Activated CD4-positive, CD25-positive, alpha-beta regulatory T cell (primary cell): ENCODE results near the gene EIF2AK2.
A peak's percentile ranks its signal among the peaks of the same experiment; 100 is the strongest.
"Not testable (repeated sequence)": the region's sequence is repeated elsewhere in the genome, so short reads cannot be mapped to it uniquely, and the experiment has no call there.

ENCODE experiments used
- DNase-seq, 4 experiments: peaks; one replicate each; lab custom pipeline; 2025; lab: John Stamatoyannopoulos, UW

The EIF2AK2 gene

DNA sequence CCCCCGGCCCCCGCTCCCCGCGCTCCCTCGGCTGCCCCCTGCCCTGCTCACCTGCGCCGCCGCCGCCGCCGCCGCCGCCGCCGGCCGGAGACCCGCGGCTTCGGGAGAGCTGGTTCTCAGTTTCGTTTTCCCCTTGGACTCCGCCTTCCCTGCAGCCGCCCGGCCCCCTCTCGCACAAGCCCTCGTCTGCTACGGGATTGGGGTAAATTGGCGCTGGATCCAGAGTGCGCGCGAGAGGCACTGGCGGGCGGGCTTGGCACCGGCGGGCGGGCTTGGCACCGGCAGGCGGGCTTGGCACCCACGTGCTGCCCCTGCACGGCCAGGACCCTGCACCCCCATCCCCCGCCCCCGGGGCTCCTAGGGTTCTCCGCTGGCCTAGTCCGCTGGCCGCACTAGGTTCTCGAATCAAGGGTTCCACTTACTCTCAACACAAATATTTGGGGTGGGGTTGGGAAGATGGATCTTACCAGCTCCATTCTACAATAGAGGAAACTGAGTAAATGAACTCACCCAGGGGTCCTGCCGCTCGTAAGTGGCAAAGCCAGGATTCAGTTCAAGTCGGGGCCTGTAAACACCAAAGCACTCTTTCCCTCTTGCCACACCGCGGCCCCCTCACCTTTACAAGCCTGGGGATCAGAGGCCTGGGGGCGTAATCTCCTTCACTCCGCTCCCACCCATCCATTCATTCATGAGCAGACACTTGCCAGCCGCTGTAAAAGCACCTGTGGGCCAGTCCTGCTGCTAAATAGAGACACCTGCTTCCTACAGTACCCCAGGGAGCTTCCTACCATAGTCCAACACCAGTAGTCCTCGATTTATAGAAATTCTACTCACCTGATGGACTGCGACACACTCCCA is at the start of gene EIF2AK2:
TSS of gene EIF2AK2 (minus strand) at position 124 of the 858 bp plus-strand sequence. CDS start 9,174 bp downstream, outside the sequence.
- DNase-seq = peak; percentile 40 to 80 (median 62)

DNA sequence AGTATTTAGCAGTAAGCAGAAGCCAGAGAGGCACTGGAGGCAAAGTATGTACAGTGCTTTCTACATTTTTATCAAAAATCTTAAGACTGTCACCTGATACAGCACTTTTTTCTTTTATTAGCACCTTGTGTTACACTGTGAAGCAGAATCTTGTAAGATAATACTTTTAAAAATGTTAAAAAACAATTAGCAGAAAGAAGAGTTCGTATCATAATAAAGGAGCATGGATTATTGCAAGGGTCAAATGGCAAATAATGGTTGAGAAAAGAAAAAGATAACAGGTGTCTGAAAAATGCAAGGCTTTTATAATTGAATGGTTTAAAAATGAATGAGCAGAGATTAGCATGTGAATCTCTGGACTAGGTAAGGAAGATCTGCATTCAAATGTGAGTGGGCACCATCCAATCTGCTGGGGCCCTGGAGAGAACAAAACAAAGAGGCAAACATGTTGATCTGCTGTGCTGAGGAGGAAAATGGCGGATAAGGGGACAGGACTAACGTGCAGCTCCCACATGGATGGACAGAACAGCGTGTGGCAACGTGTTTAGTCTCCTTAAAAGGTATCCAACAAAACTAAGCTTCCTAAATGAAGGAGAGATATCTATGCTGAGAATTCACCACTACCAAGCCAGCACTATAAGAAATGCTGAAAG is 49.0 kb upstream of the EIF2AK2 start:
- DNase-seq = no peak

DNA sequence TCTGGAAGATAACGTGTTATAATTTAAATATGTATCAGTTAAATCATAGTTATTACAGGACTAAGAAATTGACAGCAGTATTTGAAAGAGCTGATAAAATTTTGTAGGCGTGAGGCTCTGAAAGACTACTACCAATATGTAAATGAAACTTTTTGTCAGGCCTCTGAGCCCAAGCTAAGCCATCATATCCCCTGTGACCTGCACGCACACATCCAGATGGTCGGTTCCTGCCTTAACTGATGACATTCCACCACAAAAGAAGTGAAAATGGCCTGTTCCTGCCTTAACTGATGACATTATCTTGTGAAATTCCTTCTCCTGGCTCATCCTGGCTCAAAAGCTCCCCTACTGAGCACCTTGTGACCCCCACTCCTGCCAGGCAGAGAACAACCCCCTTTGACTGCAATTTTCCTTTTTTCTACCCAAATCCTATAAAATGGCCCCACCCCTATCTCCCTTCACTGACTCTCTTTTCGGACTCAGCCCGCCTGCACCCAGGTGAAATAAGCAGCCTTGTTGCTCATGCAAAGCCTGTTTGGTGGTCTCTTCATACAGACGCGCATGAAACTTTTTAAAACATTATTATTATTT is 48.4 kb upstream of the EIF2AK2 start:
- not testable (repeated sequence) for DNase-seq

- DNase-seq = no peak
Observed at GRCh38 chr2:37203708-37204107, 46.9 kb upstream of the EIF2AK2 start.

GRCh38 chr2:37201766-37202165 is 45.0 kb upstream of the EIF2AK2 start:
- no peak for DNase-seq

DNA sequence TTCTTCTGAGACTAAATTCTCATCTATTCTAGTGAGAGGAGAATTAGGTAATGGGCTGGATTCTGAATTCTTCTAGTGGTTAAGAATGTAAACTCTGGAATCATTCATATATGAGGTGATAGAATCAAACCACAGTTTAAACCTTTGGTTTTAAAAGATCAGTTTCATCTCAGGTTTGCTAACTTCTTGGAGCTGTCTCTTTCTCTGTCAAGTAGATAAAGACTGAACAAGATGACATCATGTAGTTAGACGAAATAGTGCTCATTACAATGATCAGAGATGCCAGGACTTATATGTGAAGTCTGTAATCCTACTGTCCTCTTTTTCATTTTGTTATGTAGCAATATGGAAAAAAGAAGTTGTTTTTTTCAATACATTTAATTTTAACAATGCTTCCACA is 44.4 kb upstream of the EIF2AK2 start:
- DNase-seq = no peak

- no peak for DNase-seq
Observed at GRCh38 chr2:37198681-37199065, 41.9 kb upstream of the EIF2AK2 start.

DNA sequence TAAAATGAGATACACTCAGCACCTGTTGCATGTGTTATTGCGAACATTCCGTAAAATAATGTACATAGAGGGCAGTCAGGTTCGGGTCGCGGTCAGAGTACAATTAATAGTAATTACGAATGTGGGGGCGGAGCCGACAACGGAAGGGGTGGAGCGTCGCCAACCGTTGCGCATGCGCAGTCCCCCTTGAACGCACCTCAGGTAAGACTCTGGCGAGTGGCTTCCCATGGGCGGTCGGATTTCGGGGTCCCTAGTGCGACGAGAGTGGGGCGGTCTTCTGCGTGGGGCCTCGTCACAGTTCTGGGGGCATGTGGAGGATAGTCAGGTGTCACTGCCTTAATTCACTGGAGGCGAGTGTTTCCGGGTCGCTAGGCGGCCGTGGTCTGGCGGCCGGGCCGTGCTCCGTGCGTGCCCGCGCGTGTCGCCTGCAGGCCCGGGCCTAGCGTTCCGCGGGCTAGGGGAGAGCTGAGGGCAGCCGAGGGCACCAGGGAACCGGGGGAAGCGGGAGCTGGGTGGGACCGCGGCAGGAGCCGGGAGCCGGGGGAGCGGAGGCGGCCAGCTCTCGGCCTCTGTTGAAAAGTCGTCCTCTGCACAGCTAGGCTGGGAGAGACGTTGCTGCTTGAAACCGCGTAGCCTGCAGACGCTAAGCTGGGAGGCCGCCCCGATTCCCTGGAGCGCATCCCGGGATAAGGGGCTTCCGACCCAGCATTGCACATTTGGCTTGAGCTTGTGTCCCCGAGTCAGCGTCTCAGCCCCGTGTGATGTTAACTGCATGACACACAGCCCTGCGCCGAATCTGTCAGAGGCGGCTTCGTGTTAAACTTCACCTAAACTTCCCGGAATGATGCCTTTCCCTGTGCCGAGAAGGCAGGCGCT is 39.8 kb upstream of the EIF2AK2 start, which contains the start of gene CEBPZOS:
TSS of gene CEBPZOS (plus strand) at position 177 of the 876 bp plus-strand sequence. CDS start 3,209 bp downstream, outside the sequence.
- DNase-seq = peak; percentile 76 to 84 (median 80)

DNA sequence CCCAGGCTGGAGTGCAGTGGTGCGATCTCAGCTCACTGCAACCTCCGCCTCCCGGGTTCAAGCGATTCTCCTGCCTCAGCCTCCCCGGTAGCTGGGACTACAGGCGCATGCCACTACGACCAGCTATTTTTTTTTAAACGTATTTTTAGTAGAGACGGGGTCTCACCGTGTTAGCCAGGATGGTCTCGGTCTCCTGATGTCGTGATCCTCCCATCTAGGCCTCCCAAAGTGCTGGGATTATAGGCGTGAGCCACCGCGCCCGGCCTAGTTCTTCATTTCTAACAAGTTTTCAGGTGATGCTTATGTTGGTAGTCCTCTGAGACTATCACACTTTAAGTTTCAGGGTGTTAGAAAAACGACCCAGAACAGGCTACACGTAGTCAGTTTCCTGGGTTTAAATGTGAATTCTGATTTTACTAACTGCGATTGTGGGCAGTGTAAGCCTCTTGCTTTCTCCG is 39.1 kb upstream of the EIF2AK2 start:
- DNase-seq = not testable (repeated sequence)

DNA sequence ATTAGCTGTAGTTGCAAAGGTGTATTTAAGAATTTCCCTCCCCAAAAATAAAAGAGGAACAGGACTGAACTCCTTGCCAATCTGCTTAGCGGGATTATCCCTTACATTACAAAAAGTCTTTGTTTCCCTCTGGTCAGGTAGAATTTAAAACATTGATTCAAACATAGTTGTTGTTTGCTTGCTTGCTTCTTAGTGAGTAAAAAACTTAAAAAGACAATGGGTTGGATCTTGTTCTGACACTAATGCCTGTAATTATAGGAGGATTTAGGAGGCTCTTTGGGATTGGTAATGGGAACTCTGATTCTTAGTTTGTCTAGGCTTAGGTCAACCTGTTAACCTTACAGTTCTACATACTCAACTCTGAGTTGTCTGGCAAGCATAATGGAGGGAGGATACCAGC is 35.8 kb upstream of the EIF2AK2 start:
- DNase-seq = no peak

GRCh38 chr2:37191747-37192146 is 35.0 kb upstream of the EIF2AK2 start:
- no peak for DNase-seq

DNA sequence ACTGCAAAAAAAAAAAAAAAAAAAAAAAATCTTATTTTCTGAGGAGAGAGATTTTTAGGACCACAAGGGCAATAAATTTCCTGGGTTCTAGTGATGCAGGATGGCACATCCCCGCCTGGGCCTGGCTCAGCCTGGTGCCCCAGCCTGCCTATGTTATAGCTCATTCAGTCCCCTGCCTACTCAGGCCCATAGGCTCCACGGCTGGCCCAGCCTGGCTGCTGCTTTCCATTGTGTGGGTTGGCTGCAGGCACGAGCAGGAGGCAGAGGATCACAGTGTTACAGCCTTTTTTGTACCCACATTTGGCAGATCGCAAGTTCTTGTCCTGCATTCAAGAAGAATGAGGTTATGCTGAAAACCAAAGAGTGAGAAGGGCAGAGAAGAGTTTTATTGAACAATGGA is 34.5 kb upstream of the EIF2AK2 start:
- no peak for DNase-seq

DNA sequence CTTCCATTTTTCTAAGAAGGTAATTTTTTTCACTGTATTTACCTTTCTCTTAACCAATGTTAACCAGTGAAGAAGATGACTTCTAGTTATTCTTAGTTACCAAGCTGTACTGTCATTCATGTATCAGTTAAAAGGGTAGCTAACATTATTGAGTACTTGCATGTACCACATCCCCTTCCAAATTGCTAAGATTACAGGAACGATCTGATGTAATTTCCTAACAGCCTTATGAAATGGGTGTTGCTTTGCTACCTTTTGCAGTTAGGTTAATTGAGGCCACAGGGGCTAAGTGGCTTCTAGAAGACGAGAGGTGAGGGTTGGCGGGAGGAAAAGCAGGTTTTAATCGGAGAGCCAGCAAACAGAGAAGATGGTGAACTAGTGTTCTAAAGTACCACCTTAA is 33.5 kb upstream of the EIF2AK2 start:
- DNase-seq = no peak

DNA sequence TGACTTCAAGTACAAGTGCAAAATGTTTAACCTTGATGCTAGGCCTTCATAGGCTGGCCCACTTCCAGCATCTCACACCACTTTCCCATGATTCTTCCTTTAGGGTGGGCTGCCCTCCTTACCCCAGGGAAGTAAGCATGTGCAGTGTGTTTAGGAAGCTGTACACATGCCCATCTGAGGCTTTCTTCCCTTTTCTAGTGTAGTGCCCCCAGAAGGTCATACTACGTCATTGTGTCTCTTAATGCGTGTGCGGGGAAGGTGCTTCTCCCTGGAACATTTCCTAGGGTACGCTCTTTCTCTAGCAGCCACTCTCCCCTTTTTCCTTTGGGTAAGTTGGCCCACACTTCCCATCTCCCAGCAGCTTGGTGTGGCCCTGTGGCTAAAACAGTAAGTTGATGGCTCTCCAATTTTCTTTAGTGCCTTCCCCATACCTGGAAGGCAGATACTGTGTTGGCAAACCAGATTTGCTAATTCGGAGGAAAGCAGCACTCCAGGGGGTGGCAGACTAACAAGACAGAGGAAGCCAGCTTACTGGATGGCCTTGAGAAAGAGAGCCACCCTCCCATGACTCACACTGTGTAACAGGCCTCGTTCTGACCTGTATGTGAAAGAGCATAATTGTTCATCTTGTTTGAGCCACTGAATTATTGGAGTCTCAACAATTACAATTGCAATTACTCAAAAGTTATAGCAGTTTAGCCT is 32.8 kb upstream of the EIF2AK2 start:
- no peak for DNase-seq

GRCh38 chr2:37188570-37188969 is 31.8 kb upstream of the EIF2AK2 start, which contains the start of gene SULT6B1:
Gene SULT6B1, minus strand, starts transcription at chr2:37188670. Its CDS starts 30 bp downstream, at chr2:37188640.
- no peak for DNase-seq

DNA sequence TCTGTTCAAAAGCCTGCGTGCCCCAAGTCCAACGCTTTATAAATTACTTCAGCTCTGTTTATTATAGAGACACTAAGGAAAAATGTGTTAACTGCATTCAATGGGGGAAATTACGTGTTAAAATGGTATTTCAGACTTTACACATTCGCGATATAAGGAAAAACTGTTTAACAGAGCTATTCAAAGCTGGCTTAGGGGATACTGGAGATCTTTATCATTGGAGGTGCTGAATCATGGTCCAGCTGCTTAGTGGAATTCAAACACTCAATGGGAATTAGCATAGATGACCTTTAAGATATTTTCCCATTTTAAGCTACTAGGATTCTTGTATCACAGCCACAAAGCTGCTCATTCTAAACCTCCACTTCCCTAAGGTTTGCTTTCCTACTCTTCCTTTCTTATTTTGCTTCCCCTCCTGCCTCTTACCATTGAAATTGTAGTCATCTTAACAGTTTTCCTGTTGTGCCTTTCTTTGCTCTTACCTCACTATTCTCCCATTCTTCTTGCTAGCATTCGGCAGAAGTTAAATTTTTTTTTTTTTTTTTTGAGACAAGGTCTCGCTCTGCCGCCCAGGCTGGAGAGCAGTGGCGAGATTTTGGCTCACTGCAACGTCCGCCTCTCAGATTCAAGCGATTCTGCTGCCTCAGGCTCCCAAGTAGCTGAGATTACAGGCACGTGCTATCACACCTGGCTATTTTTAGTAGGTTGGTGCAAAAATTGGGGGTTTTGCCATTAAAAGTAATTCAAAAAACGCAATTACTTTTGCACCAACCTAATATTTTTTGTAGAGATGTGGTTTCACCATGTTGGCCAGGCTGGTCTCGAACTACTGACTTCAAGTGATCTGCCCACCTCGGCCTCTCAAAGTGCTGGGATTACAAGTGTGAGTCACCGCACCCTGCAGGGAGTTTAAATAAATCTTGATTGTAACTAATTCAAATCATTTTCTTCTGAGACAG is 25.2 kb upstream of the EIF2AK2 start:
- DNase-seq = no peak

DNA sequence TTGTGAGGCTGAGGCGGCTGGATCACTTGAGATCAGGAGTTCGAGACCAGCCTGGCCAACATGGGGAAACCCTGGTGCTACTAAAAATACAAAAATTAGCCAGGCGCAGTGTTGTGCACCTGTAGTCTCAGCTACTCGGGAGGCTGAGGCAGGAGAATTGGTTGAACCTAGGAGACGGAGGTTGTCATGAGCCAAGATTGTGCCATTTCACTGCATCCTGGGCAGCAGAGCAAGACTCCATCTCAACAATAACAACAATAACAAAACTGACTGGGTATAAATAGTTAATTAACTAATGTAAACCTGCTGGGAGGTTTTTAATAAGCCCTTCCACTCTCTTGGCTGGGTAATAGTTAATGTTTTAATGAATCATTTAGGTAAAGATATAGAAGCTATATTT is 23.9 kb upstream of the EIF2AK2 start:
- no peak for DNase-seq

DNA sequence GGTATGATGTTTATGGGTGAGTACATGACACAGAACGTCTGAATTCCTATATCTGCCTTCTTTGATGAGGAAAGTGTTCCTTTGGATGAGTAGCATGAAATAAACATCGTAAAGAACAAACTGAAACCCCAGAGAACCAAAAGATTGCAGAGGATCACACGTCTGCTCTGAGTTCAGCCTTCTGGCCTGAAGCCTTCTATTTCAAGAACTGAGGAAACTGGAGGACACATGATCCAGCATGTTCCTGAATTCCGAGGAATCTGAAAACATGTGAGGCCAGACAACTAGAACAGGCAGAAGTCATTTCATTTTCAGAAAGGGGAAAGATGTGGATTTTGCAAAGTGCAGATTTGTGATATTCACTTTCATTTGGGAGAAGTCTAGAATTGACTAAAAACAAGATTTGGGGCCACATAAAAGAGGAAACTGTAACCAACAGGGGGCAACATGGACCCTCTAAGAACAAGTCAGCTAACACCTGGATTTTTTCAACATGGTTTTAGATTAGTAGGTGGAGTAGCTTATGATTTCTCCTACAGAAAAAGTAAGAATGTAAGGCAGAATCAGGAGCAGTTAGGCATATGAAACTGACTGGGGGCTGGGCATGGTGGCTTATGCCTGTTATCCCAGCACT is 23.3 kb upstream of the EIF2AK2 start:
- no peak for DNase-seq

GRCh38 chr2:37173741-37174140 is 17.0 kb upstream of the EIF2AK2 start:
- no peak for DNase-seq
